Measurements from ENCODE around the gene IFT27.

The IFT27 gene

DNA sequence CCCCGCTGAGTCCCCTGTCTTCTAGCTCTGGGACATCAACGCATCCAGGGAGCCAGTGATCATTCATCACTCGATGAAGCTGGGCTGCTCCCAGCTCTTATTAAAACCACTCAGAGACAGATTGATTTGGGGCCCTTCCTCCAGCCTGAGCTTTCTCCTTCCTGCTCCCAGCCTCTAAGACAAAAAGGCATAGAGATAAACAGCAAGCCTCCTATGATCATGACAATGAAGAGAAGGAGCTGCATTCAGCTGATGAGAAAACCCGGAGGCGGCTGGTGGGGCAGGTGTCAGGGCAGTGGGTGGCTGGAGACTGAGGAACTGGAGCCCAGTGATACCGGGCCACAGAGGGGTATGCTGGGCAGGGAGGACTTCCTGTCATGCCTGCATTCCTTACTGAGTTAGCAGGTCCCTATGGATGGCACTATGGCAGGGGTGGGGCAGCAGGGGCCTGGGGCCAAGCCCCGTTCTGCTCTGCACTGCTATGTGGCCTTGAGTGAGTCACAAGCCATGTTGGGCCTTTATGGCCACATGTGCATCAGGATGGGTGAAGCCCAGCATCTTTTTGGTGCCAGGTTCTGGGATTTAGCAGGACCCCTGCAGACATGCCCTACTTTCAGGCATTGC is 20.7 kb upstream of the IFT27 start:
- no peak for DNase-seq

- DNase-seq: no peak
Measured at GRCh38 chr22:36795633-36796032, 19.7 kb upstream of the IFT27 start.

DNA sequence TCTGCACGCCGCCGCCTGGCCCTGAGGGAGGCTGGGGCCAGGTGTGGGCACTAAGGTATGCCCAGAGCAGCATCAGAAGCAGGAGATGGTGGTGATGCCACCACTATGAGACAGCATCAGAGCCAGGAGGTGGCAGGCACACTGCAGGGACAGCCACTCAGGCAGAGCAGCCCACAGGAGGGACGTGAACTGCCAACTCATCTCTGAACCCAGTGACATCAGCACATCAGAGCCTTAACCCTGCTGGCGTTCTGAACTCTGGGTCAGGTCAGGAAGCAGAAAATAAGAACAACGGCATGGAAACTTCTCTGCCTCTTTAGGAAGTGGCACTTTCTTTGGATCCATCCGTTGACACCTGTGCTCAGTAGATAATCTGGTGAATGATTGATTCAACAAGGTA is 14.7 kb upstream of the IFT27 start:
- no peak for DNase-seq

DNA sequence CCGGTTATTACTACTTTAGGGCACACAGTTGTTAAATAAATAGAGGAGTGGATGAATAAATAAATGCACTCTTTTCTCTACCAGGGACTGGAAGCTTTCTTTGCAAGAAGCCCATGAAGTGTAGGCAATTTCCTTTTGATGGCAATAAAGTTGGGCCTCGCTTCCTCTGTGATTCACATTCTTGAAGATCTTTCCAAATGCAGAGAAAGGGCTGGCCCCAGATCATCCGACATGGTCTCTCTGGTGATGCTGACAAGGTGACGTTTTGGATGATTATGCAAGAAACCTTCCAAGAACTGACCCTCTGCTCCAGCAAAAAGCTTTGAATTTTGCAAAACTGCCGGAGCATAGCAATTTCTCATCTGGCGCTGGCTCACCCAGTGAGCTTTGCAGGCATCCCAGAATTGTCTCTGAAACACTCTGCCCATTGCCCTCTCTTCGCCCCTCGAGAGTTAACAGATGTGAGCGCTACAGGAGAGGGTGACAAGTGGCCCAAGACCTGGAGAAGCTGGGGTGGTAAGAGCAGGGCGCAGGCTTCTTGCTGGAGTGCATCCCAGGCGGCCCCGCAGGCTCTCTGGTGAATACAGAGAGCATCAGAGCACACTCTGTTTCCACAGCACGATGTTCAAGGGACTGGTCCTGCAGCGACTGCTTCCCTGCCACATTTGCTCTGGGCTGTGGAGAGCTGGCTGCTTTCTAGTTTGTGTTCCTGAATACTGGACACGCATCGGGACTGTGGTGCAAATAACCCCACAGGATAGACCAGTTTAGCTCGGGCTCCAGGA is 11.5 kb upstream of the IFT27 start:
- DNase-seq: no peak

DNA sequence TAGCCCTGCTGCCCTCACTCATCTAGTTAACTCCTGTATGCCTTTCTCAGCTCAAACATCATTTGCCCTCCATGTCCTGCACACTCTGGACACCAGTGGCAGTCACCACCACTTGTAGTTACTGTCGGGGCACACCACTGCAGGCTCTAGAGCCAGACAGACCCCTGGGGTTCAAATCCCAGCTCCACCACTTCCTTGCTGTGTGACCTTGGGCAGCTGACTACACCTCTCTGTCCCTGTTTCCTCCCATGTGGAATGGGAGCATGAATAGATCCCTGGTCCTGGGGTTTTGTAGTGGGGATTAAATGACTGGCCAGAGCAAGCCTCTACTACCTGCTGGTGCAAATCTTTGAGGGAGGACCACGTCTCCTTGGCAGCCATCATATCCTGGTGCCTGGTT is 7.8 kb upstream of the IFT27 start:
- no peak for DNase-seq

GRCh38 chr22:36781656-36782627 is 6.0 kb upstream of the IFT27 start:
- DNase-seq: peak; percentile 72 to 85 (median 82)

GRCh38 chr22:36778020-36778419 is 2.1 kb upstream of the IFT27 start:
- no peak for DNase-seq

DNA sequence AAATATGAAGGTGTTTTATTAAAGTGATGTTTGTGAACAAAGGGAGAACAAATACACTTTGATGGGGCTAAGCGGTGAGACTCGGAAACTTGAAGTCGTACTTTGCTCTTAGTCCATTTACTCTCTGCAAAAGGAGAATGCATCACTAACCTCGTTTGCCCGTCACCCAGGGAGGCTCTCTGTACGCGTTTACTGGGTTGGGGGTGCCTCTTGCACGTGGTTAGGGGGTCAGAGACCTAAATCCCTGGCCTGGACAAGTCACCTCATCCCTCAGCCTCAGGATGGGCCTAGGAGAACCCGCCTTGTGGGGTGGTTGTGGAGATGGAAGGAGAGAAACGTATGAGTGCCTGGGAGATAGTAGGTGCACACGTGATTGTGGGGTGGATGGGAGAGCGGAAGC is 803 bp upstream of the IFT27 start:
- DNase-seq: no peak

GRCh38 chr22:36775586-36775963 is 344 bp downstream of the IFT27 start:
- DNase-seq: peak in 2 of 4 experiments; percentile 28 to 38

DNA sequence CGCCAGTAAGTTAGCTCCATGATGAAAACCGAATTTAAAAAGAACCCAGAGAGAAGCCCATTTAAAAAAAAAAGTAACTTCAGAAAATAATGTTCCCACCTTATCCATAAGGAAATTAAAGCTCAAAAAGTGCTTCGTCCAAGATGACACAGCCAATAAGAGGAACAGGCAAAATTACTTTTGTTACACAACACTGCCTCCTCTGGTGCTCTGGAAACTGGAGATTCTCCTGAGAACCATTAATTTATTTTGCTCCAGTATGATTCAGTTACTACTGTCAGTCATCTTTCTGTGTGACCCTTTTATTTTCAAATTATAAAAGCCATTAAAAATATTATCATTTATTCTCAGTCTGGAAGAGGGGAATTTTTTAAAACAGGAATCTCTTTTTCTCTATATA is 2.0 kb downstream of the IFT27 start:
- no peak for DNase-seq

- DNase-seq: no peak
Measured at GRCh38 chr22:36772451-36772850, 3.5 kb downstream of the IFT27 start.

DNA sequence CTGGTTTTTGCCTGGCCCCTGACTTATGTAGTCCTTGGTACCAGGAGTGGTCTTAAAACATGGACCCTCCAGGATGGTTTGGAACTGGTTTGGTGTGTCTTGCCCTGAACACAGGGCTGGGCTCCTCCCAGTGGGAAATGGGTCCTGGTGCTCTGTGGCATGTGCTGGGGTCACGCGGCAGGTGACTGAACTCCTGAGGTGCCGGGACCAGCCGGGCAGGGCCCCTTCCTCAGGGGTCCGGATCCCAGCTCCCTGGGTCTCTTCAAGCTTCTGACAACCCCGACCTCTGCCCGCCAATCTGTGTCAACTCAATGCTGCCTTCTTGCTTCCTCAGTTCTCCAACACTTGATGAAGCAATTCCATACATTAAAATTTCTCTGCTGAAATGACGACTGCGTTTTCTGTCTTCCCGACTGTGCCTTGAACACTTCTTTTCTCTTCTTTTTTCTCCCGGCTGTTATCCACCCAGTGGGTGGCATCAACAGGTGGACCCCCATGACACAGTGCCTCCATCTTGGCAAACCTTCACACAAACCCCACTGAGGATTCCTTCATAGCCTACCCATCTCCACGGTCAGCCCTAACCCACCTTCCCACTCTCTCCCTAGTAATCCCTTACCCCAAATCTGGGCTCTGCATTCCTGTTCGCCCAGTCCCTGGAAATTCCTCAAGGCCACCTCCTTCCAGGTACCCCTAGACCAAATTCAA is 4.4 kb downstream of the IFT27 start:
- no peak for DNase-seq

DNA sequence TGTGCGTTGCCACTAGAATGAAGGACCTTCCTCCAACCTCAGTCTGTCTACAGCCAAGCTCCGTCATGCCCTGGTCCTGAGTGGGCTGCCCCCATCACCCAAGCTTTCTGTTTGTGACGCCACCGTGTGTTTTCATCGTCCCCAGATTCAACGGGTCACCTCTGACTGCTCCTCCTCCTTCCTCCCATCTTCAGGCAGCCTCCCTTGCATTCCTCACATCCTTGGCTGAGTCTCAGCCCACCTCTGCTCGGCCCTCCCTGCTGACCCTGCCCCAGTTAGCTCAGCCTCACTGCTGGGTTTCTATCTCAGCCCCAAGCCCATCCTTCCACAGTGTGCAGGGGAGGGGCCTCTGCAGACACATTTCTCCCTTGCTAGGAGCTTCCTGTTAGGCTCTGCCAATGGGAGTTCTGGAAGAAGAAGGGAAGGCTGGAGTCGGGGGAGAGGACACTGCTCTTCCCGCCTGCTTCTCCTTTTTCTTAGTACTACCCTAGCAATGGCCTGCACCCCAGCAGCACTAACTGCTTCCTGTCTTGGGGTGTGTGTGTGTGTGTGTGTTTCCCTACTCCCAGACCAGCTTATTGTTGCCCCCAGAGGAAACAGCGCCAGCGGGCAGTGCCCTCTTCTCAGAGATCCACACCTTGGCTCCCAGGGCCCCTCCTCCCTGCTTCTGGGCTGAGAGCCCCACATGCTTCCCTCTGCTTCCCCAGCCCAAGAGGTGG is 5.2 kb downstream of the IFT27 start:
- DNase-seq: no peak

GRCh38 chr22:36769541-36770512 is 6.1 kb downstream of the IFT27 start:
- DNase-seq: no peak

- DNase-seq: no peak
Measured at GRCh38 chr22:36768616-36769015, 7.3 kb downstream of the IFT27 start.

GRCh38 chr22:36768141-36768540 is 7.8 kb downstream of the IFT27 start:
- DNase-seq: no peak

DNA sequence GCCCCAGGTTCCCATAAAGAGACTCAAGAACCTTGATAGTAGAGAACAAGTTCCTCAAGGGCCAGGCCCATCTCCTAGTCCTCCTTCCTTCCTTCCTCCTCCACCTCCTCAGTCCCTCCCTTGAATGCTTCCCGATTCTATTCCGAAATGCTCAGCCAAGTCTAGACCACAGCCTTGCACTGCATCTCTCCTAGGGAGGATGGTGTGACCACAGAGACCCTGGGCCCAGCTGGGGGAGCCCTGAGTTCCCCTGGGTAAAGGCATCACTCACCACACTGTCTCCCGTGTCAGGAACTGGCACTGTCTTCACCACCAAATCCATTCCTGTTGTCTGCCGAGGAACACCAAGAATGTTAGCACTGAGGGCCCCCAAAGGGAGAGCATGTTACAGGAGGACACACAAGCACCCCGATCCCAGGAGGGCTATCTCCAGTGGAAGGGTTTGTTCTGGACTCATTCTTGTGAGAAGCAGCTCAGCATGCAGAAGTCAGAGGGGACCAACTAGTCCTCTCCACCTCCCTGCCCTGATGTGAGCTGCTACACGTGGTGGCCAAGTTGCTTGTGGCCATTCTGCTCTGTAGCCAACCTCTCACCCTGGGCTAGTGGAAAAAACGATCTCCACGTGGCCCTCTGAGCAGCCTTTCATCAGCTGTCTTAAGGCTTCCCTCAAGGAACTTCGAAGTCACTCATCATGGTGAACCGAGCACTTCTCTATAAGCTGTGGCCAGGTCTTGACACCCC is 8.7 kb downstream of the IFT27 start:
- no peak for DNase-seq

DNA sequence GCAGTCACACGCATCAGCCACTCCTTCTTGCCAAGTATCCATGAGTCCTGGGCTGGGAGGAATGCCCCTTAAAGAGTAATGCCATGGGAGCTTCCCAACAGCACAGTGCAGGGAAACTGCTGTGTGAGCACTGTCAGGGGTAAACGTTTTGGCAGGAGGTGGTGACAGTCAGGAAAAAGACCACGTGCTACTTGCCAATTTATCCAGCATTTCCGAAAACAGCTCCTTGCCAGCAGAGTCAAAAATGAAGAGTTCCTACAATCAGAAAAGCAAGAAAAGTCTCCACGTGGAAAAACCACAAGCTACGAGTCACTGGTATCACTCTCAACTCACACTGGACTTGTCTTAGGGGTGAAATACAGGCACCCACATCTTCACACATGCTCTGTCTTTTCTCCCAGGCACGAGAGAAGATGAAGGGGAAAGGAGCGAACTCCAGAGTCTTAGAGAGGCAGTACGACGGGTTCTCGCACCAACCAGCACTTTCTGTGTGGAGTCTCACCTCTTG is 9.9 kb downstream of the IFT27 start:
- DNase-seq: no peak

GRCh38 chr22:36765131-36765942 is 10.6 kb downstream of the IFT27 start:
- DNase-seq: no peak

Data from activated naive CD4-positive, alpha-beta T cell (primary cell).